ENCODE data around the gene FARP1.

Gene FARP1

DNA sequence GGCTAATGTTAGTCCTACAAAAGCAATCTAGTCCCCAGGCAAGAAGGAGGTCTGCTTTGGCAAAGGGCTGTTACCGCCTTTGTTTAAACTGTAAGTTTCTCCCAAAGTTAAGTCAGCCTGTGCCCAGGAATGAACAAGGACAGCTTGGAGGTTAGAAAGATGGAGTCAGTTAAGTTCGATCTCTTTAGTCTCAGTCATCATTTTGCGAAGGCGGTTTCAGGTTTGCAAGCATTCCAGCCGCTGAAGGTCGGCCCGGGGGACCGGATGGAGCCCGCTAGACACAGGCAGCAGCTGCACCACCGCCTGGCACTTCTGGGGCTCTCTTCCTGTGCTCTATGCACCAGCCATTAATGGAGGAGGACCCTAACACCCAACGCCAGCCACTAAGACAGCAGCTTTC lies 342.7 kb downstream of the FARP1 start:
- peaks cover 3% of the 10 kb centered on the region for H3K36me3 ChIP-seq (ENCODE audit: control insufficient read depth, insufficient read depth, low read length)
- no peaks in the 10 kb centered on the region for H3K27me3 ChIP-seq (replicated peaks; ENCODE audit: control insufficient read depth, insufficient read depth, low read length)
- TF ChIP-seq CTCF (IDR thresholded peaks at IDR 0.05; ENCODE audit: insufficient read depth, low read length, poor library complexity, severe bottlenecking) = no peak
- no peak for DNase-seq (ENCODE audit: extremely low read depth, insufficient read length)
- H3K4me3 ChIP-seq (replicated peaks; ENCODE audit: low read depth, low read length) = no peak overlapping the region

DNA sequence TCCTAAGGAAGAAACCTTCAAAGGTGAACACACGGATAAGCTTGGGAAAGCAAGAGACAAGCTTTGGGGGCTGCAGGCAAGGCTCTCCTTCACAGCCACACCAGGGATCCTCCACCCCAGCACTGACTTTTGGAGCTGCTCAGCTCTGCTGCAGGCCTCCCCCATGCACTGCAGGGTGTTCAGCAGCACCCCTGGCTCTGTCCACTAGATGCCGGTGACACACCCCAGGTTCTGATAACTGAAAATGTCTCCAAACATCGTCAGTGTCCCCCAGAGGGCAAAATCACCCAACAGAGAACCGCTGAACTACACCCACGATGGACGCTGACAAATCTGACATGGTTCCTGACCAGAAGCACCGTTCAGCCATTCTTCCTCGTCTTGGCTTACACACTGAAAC lies 343.5 kb downstream of the FARP1 start:
- no peak for DNase-seq (ENCODE audit: extremely low read depth, insufficient read length)
- no peak for TF ChIP-seq CTCF (IDR thresholded peaks at IDR 0.05; ENCODE audit: insufficient read depth, low read length, poor library complexity, severe bottlenecking)
- peaks cover 6% of the 10 kb centered on the region for H3K36me3 ChIP-seq (ENCODE audit: control insufficient read depth, insufficient read depth, low read length)
- no peak overlapping the region for H3K4me3 ChIP-seq (replicated peaks; ENCODE audit: low read depth, low read length)
- no peaks in the 10 kb centered on the region for H3K27me3 ChIP-seq (replicated peaks; ENCODE audit: control insufficient read depth, insufficient read depth, low read length)

GRCh38 chr13:98487016-98487415 lies 344.1 kb downstream of the FARP1 start:
- H3K27me3 ChIP-seq (replicated peaks; ENCODE audit: control insufficient read depth, insufficient read depth, low read length) = no peaks in the 10 kb centered on the region
- no peak for DNase-seq (ENCODE audit: extremely low read depth, insufficient read length)
- no peak for TF ChIP-seq CTCF (IDR thresholded peaks at IDR 0.05; ENCODE audit: insufficient read depth, low read length, poor library complexity, severe bottlenecking)
- H3K36me3 ChIP-seq (ENCODE audit: control insufficient read depth, insufficient read depth, low read length) = peaks cover 6% of the 10 kb centered on the region
- H3K4me3 ChIP-seq (replicated peaks; ENCODE audit: low read depth, low read length) = no peak overlapping the region

DNA sequence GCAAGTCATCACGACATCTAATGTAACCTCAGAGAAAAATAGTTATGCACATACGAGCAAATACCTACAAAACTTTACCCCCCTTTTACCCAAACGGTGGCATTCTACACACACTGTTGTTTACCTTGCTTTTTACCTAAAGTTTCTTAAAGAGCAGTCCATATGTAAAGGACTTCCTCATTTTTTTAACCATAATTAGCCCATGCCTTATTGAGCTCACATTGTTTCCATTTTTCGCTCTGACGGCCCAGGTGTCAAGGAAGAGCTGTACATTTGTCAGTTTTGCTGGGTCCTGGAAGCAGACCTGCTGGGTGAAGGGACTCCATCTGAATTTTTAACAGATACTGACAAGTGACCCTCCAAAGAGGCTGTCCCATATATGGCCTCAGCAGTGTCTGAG lies 344.6 kb downstream of the FARP1 start:
- no peak for DNase-seq (ENCODE audit: extremely low read depth, insufficient read length)
- Histone ChIP-seq H3K4me3 (replicated peaks; ENCODE audit: low read depth, low read length) (no peak overlapping the region), H3K27me3 (replicated peaks; ENCODE audit: control insufficient read depth, insufficient read depth, low read length) (no peaks in the 10 kb centered on the region), H3K36me3 (ENCODE audit: control insufficient read depth, insufficient read depth, low read length) (peaks cover 6% of the 10 kb centered on the region)
- no peak for TF ChIP-seq CTCF (IDR thresholded peaks at IDR 0.05; ENCODE audit: insufficient read depth, low read length, poor library complexity, severe bottlenecking)

- peaks cover 6% of the 10 kb centered on the region for H3K36me3 ChIP-seq (ENCODE audit: control insufficient read depth, insufficient read depth, low read length)
- DNase-seq (ENCODE audit: extremely low read depth, insufficient read length) = no peak
- H3K4me3 ChIP-seq (replicated peaks; ENCODE audit: low read depth, low read length) = no peak overlapping the region
- no peaks in the 10 kb centered on the region for H3K27me3 ChIP-seq (replicated peaks; ENCODE audit: control insufficient read depth, insufficient read depth, low read length)
- TF ChIP-seq CTCF (IDR thresholded peaks at IDR 0.05; ENCODE audit: insufficient read depth, low read length, poor library complexity, severe bottlenecking) = no peak
Measured at GRCh38 chr13:98488736-98489135, 345.8 kb downstream of the FARP1 start.

- Histone ChIP-seq H3K27me3 (replicated peaks; ENCODE audit: control insufficient read depth, insufficient read depth, low read length) (no peaks in the 10 kb centered on the region), H3K4me3 (replicated peaks; ENCODE audit: low read depth, low read length) (no peak overlapping the region), H3K36me3 (ENCODE audit: control insufficient read depth, insufficient read depth, low read length) (peaks cover 6% of the 10 kb centered on the region)
- TF ChIP-seq CTCF (IDR thresholded peaks at IDR 0.05; ENCODE audit: insufficient read depth, low read length, poor library complexity, severe bottlenecking) = no peak
- DNase-seq (ENCODE audit: extremely low read depth, insufficient read length) = no peak
Measured at GRCh38 chr13:98489446-98490194, 346.7 kb downstream of the FARP1 start.

All from GM06990 (cell line).